GM18861 (cell line): ENCODE measurements around the gene OR56A1.
"Not testable (repeated sequence)": the region's sequence is repeated elsewhere in the genome, so short reads cannot be mapped to it uniquely, and the experiment has no call there.

Experiments
- ATAC-seq: cut with Tn5 transposase; IDR thresholded peaks from one replicate; pipeline ENCODE4 v1.9.1; 2021; ENCODE audit not compliant: unreplicated experiment

Gene OR56A1

GRCh38 chr11:6030708-6031405 is at the start of gene OR56A1:
OR56A1 (minus strand) TSS chr11:6030758; CDS start chr11:6027692, 3,066 bp downstream.
- no peak for ATAC-seq

GRCh38 chr11:6079463-6079862 is 48.9 kb upstream of the OR56A1 start:
- no peak for ATAC-seq

DNA sequence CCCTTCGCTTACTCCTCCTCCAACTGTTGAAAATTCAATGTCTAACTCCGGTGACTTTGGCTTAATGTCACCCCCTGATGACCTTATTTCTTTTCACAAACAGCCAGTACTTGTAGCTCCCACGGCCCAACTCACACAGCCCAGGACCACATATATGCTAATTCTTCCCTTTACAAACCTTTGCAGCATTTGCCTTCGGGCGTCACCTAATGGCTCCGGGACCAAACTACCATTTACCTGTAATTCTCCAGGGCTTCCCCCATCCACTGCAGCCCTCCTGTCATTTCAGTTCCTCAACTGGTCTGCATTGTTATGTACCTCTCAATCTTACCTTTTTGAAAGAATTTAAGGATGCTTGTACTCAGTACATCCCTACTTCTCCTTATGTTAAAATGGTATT is 47.2 kb upstream of the OR56A1 start:
- no peak for ATAC-seq

DNA sequence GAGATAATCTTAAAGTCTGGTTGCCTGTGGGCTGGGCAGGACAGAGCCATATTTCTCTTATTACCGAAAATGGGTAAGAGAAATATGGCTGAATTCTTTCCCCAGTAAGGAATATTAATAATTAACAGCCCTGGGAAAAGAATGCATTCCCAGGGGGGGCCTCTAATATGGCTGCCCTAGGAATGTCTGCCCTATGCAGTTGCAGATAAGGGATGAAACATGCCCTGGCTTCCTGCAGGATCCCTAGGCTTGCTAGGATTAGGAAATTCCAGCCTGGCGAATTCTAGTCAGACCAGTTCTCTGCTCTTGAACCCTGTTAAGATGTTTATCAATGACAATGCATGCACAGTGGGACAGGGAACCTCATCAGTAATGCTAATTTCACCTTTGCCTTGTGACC is 45.9 kb upstream of the OR56A1 start:
- ATAC-seq: not testable (repeated sequence)

DNA sequence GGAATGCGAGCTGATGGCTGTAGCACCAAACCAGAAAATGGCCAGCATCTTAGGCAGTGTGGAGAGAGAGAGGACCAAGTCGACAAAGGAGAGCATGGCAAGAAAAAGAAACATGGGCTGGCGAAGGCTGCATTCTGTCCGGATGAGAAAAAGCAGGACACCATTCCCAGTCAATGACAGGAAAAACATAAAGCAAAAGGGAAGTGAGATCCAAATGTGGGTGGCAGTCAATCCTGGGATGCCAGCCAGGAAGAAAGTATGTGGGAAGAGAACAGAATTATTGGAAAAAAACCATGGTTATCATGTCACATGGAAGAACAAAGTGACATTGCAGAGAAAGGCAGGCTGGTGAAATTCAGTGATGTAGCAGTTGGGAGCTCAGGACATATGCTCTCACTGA is 36.9 kb upstream of the OR56A1 start:
- ATAC-seq: no peak

GRCh38 chr11:6062691-6063358 is 32.3 kb upstream of the OR56A1 start:
- no peak for ATAC-seq

- no peak for ATAC-seq
These were observed 30.9 kb upstream of the OR56A1 start for GRCh38 chr11:6061475-6061874.

GRCh38 chr11:6057452-6057851 is 26.9 kb upstream of the OR56A1 start:
- ATAC-seq: no peak

DNA sequence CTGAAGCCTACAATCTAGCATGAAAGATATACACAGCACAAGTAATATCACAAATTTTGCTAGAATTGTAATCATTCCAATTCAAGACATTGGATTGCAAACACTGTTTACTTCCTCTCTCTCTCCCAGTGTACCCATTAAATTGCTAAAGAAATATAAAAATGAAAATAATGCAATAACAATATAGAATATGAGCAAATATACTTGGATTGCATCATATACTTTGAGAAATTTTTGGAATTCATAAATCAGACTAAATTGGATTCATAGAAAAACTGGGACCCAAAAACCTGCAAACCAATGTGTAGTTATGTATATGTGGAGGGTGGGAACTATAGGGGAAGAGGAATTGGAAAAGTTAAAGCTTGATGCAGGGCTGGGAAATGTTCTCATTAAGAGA is 25.0 kb upstream of the OR56A1 start:
- ATAC-seq: no peak

- ATAC-seq: no peak
These were observed 21.8 kb upstream of the OR56A1 start for GRCh38 chr11:6052374-6052773.

- no peak for ATAC-seq
These were observed 10.3 kb upstream of the OR56A1 start for GRCh38 chr11:6040874-6041273.

DNA sequence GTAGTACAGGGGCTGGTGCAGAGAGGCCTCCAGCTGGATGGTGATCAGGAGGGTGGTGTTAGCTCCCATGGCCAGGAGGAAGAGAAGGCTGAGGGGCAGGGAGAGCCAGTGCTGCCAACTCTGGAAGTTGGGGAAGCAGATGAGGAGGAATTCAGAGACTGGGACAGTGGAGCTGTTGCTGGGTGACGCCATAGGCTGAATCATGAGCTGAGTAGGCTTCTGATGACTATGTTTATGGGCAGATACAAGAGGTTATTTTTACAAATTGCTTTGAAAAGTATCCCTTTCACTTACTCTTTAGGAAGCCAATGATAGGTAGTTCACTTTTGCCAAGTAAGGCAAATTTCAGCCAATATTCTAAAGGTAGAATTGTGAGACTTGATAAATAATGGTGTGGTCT is 3.1 kb downstream of the OR56A1 start:
- no peak for ATAC-seq

DNA sequence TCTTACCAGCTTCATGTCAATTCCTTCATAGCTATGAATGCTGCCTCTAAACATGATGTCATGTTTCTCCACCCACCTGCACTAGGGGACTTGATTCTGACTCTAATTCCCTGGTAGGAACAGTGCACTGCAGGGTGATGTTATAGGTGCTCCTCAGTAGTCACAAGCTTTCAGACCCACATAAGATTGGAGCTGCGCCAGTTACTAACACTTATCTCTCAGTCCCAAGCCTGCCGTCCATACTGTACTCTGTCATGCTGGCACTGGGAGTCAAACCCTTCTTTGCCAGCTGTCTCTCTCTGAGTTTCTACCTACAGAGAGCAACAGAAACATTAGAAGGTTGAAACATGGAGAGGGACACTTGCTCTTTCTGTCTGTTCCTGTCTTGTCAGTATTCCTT is 5.5 kb downstream of the OR56A1 start:
- no peak for ATAC-seq

DNA sequence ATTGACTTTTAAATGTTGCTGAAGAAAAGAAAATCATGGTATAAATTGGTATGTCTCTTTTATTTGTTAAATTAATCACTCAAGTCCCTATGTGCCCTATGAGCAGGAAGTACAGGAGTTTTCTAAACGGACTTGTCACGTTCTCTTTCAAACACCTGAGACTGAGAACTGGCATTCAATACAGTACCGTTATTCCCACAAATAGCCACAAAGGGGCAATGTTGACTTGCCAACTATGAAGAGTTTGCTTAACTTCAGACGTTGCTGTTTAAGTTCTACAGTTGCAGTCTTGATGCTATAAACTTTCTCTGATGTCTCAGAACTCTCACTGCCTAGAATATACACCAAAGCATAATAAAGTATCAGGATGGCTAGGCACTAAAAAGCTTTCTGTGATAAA is 7.6 kb downstream of the OR56A1 start:
- peak; percentile 53 for ATAC-seq

DNA sequence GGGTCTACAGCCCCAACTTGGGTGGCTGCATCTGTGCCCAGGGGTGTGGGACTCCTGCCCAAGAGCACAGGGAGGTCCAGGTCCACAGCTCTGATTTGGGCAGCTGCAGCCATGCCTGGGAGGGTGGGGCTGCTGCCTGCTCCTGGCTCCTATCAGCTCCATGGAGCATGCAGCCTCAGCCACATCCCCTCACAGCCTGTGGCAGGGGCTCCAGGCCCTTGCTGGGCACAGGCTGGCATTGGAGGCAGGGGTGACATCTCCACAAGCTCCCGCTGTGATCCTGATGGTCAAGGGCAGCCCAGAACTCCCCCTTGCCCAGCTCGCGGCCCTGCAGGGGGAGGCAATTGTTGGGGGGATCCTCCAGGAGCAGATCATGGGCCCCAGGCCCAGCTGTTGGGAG is 17.5 kb downstream of the OR56A1 start:
- ATAC-seq: no peak

- ATAC-seq: no peak
These were observed 18.4 kb downstream of the OR56A1 start for GRCh38 chr11:6012035-6012668.

GRCh38 chr11:6006846-6007245 is 23.7 kb downstream of the OR56A1 start, which contains the start of gene OR56A4:
OR56A4 (minus strand) TSS chr11:6006946; CDS start chr11:6002992, 3,954 bp downstream.
- no peak for ATAC-seq

DNA sequence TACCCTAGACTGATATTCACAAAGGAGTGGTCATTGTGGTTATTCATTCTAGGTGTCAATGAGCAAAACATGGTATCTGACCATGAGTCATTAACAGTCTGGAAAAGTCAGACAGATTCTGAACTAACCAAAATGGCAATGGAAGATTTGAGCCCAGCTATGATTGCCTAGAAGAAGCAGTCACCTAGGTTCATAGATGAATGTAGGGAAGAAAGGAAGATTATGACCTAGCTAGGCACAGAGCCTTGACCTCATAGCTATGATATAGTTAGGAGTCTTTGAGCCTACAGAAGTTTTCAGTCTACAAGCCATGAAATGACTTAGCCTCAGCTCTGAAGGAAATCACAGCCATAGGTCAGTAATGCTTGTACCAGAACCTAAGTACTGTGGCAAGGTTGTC is 24.2 kb downstream of the OR56A1 start:
- no peak for ATAC-seq

- ATAC-seq: no peak
These were observed 28.3 kb downstream of the OR56A1 start for GRCh38 chr11:6002202-6002699.

DNA sequence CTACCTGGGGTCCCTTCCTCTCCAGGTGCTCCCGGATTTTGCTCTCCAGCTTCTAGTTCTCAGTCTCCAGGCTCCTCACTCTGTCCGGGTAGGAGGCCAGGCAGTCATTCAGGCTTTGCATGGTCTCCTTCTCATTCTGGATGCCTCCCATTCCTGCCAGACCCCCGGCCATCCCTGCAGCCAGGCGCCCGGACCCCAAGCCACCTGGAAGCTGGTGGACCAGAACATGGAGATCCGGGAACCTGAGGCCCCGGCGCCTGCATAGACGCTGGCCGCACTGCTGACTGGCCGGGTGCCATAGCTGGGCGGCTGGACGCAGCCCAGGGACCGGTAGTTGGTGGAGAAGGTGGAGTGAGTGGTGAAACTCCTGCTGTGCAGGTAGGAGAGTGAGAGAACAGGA is 35.8 kb downstream of the OR56A1 start:
- ATAC-seq: no peak

DNA sequence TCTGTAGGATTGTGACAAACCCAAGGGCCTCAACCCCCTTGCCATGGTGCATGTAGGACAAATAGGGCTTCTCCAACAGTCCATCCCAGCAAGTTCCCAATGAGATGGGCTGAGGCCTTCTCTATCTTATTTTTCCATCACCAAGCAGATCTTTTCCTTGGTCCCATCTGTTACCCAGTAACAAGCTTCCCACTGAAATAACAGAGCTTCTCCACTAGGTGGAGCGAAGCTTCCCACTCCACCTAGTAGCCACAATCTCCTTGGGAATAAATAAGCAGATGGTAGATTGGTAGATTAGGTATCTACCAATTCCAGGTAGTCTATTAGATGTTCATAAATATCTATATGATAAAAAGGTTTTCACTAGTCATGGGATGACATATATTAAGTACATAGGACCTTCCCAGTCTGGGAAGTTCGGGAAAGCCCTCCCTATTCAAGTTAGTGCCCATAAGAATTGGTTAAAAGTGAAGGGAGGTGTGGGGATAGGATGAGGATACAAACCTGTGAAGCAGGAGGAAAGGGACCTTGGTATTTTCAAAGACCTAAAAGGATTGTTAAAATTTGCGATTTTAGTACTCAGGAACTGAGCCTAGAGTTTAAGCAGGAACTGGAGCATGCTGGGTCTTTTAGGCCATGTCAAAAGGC is 37.8 kb downstream of the OR56A1 start:
- ATAC-seq: no peak

DNA sequence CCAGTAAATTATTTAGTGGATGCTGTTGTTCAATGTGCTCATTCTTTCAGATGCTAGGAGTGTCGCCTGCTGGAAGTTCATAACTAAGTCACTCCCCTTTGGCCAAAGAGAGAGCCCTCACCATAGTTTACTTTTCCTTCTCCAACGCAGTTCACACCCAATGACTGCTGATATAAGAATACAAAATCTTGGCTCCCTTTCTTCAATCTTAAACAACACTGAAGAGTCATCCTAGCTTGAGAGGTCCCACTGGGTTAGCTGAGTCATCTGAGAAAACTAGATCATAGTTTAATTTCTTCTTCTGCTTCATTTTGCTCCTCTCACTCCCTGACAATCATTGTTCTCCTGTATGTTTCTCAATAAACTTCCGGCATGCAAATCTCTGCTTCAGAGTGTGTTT is 38.4 kb downstream of the OR56A1 start:
- no peak for ATAC-seq
